ENCODE results near the gene MRPL49. TPM values are rescaled to one million over a fixed set of nuclear protein-coding genes. Genes with fewer than 3 reads are reported as not detected.
A peak's percentile ranks its signal among the peaks of the same experiment; 100 is the strongest.

The MRPL49 gene
- total RNA-seq = 10 to 100 TPM; 15.7 to 78.6 (median 57.1) TPM

DNA sequence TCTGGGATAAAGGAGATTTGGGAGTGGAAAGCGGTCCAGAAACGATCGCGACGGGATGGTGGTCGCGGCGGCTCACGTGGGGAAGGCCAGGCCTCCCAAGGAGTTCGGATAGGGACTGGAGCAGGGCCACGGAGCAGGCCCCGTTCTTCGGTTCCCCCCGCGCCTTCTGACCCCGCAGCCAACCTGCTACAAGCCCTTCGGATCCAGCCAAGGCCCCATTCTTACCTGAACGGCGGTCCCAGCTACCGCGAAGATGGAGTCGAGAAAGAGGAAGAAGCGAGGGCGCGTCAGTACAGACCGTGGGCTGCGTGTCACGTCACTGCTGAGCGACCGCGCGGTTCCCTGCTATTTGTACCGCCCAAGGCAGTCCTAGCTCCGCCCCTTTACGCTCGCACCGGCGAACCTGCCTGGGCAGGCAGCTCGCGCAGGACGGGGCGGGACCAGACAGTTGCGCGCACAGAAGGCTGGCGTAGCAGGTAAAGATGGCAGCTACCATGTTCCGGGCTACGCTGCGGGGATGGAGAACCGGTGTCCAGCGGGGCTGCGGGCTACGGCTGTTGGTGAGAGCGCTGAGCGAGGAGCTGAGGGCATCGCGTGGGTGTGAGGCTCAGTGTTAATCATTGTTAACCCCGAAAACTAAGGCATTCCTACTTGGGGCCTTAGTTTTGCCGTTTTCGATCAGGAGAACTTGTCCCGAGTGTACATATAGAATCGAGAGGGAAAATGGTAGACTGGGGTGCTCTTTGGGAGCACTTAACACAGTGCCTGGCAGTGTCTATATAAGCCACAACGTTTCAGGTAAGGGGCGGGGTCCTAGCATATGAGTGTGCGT, at the start of gene MRPL49, which contains the start of gene FAU:
Gene MRPL49, plus strand, starts transcription at position 457 of the 832 bp plus-strand sequence. Its CDS starts 26 bp downstream, at position 483.
Gene FAU, minus strand, starts transcription at position 270 of the 832 bp plus-strand sequence. CDS start 321 bp downstream, outside the sequence.
- Histone ChIP-seq H3K27me3 (no peaks in the 10 kb centered on the region), H3K4me1 (peaks cover 17 to 44% (median 22%) of the 10 kb centered on the region in 4 donors), H3K27ac (peak within 1 kb of the TSS; percentile 93 to 96 (median 96)), H3K4me3 (peak within 1 kb of the TSS; percentile 80 to 96 (median 83)), H3K36me3 (peaks cover 19 to 65% (median 54%) of the 10 kb centered on the region in 4 donors), H3K9me3 (no peaks in the 10 kb centered on the region)
- WGBS, 2 donors = 0 to 2% methylated on average over 23 to 64 of the region's 64 CpGs
- ATAC-seq (ENCODE audit: low FRiP score in 2 of 2) (peak; percentile 94 to 96), DNase-seq (peak; percentile 98 to 100)
- TF ChIP-seq EP300 (IDR thresholded peaks at IDR 0.05) = peak in 1 of 4 donors; percentile 74
- TF ChIP-seq POLR2AphosphoS5 (IDR thresholded peaks at IDR 0.05) = peak; percentile 97 to 99
- TF ChIP-seq POLR2A (IDR thresholded peaks at IDR 0.05) = peak; percentile 24 to 94 (median 85)
- TF ChIP-seq, protein P1, sequence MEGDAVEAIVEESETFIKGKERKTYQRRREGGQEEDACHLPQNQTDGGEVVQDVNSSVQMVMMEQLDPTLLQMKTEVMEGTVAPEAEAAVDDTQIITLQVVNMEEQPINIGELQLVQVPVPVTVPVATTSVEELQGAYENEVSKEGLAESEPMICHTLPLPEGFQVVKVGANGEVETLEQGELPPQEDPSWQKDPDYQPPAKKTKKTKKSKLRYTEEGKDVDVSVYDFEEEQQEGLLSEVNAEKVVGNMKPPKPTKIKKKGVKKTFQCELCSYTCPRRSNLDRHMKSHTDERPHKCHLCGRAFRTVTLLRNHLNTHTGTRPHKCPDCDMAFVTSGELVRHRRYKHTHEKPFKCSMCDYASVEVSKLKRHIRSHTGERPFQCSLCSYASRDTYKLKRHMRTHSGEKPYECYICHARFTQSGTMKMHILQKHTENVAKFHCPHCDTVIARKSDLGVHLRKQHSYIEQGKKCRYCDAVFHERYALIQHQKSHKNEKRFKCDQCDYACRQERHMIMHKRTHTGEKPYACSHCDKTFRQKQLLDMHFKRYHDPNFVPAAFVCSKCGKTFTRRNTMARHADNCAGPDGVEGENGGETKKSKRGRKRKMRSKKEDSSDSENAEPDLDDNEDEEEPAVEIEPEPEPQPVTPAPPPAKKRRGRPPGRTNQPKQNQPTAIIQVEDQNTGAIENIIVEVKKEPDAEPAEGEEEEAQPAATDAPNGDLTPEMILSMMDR (IDR thresholded peaks at IDR 0.05) = peak in 2 of 6 experiments; percentile 10 to 36

DNA sequence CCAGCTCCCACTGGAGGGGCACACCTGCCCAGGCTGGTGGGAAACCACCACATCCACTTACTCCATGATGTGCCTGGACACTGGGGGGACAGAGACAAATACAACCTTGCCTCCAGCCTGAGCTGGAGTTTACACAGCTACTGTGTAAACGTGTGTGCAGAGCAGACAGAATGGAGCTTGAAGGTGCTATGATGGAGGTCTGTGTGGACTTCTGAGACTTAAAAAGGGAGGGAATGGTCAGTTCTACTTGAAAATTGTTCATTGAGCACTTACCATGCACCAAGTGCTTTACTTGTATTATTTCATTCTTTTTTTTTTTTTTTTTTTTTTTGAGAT, 49.5 kb upstream of the MRPL49 start:
- Histone ChIP-seq H3K27me3 (no peaks in the 10 kb centered on the region), H3K27ac (no peak overlapping the region), H3K4me3 (no peak overlapping the region), H3K4me1 (no peaks in the 10 kb centered on the region), H3K36me3 (no peaks in the 10 kb centered on the region), H3K9me3 (no peaks in the 10 kb centered on the region)
- TF ChIP-seq POLR2A (IDR thresholded peaks at IDR 0.05) = no peak
- TF ChIP-seq POLR2AphosphoS5 (IDR thresholded peaks at IDR 0.05) = no peak
- TF ChIP-seq, protein P1 (IDR thresholded peaks at IDR 0.05) = no peak
- TF ChIP-seq EP300 (IDR thresholded peaks at IDR 0.05) = no peak
- DNase-seq (no peak), ATAC-seq (ENCODE audit: low FRiP score in 2 of 2) (no peak)
- WGBS, 2 donors = 78 to 86% methylated on average over 1 of the region's 1 CpG

DNA sequence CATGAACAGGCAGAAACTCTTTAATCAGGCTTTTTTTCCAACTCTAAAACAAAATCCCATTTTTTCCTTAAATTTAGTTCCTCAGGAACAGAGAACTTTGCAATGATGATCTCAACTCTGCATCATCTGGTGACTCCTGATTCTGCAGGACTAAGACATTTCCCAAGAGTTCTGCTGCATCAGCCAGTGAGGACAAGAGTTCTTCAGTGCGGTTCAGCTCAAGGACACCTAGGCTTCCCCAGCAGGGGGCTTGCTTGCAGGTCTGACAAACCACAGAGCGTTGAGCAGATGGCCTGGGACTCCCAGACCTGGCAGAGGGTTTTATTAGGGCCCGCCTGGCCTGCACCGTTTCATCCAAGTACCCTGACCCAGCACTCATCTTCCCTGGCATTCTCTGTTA, 44.7 kb upstream of the MRPL49 start:
- no peak for DNase-seq
- WGBS, 2 donors = 71 to 80% methylated on average over 4 of the region's 4 CpGs
- Histone ChIP-seq H3K4me3 (no peak overlapping the region), H3K36me3 (no peaks in the 10 kb centered on the region), H3K27me3 (no peaks in the 10 kb centered on the region), H3K9me3 (no peaks in the 10 kb centered on the region), H3K27ac (no peak overlapping the region), H3K4me1 (no peaks in the 10 kb centered on the region)
- no peak for ATAC-seq (ENCODE audit: low FRiP score in 2 of 2)
- TF ChIP-seq, protein P1 (IDR thresholded peaks at IDR 0.05) = no peak
- TF ChIP-seq POLR2A (IDR thresholded peaks at IDR 0.05) = no peak
- no peak for TF ChIP-seq EP300 (IDR thresholded peaks at IDR 0.05)
- no peak for TF ChIP-seq POLR2AphosphoS5 (IDR thresholded peaks at IDR 0.05)

DNA sequence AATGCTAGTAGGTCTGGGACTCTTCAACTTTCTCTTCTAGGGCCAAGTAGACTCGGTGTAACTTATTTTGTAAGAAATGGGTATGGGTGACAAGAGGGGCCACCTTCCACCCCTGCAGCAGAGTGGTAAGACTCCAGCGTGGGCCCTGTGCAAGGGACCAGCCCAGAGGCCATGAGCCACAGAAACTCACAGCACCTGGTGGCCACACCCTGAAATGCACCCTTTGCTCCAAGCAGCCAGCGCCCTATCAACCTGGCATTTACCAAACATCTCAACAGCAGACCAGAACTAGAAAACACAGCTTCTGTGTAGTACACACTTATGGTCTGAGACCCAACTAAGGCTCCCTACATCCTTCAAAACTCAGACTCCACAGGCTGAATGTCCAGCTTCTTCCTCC, 44.0 kb upstream of the MRPL49 start:
- Histone ChIP-seq H3K4me3 (no peak overlapping the region), H3K27me3 (no peaks in the 10 kb centered on the region), H3K36me3 (no peaks in the 10 kb centered on the region), H3K4me1 (peaks cover 0 to 2% (median under 1%) of the 10 kb centered on the region in 4 donors), H3K9me3 (no peaks in the 10 kb centered on the region), H3K27ac (no peak overlapping the region)
- DNase-seq (peak in 1 of 2 donors; percentile 52), ATAC-seq (ENCODE audit: low FRiP score in 2 of 2) (peak; percentile 63 to 79)
- WGBS, 2 donors = 63 to 83% methylated on average over 1 to 3 of the region's 3 CpGs
- TF ChIP-seq POLR2A (IDR thresholded peaks at IDR 0.05) = no peak
- TF ChIP-seq EP300 (IDR thresholded peaks at IDR 0.05) = no peak
- TF ChIP-seq, protein P1 (IDR thresholded peaks at IDR 0.05) = peak; percentile 59 to 80 (median 64)
- no peak for TF ChIP-seq POLR2AphosphoS5 (IDR thresholded peaks at IDR 0.05)

All from upper lobe of left lung (tissue), 6 donors.